GM13976 (cell line): ENCODE measurements around the gene BLOC1S1.
A peak's percentile ranks its signal among the peaks of the same experiment; 100 is the strongest.

Experiments
- DNase-seq: peaks from one replicate; pipeline ENCODE4 v3.0.0; 2012; ENCODE audit warnings: low spot score
- CTCF ChIP-seq: IDR thresholded peaks from 2 replicates; pipeline ENCODE4 v1.5.1; 2012; ENCODE audit warnings: borderline replicate concordance, mild to moderate bottlenecking; ENCODE audit not compliant: insufficient read depth; ENCODE audit errors: extremely low read depth, missing control alignments, control extremely low read depth
- in situ Hi-C: fragments of 300-500 bp; cut with MboI; formaldehyde crosslinking; loops from one replicate; pipeline ENCODE4 v1.12.0; 2022; ENCODE audit warnings: low sequenced_read_pairs, mixed read lengths, inconsistent platforms; ENCODE audit not compliant: unreplicated experiment

The BLOC1S1 gene

GRCh38 chr12:55743406-55744339 is 27.8 kb downstream of the BLOC1S1 start:
- DNase-seq, result peak; percentile 80
- in situ Hi-C loops, result no loop called here

GRCh38 chr12:55744340-55745030 is 28.6 kb downstream of the BLOC1S1 start:
- in situ Hi-C loops, result no loop called here
- no peak for TF ChIP-seq CTCF
- DNase-seq, result no peak

More at GRCh38 chr12:55743406-55744339, 27.8 kb downstream of the BLOC1S1 start:
- TF ChIP-seq CTCF, result peak; percentile 37

GRCh38 chr12:55745361-55746173 is 29.7 kb downstream of the BLOC1S1 start:
- TF ChIP-seq CTCF, result no peak
- no peak for DNase-seq
- in situ Hi-C loops, result no loop called here

GRCh38 chr12:55746174-55746912 is 30.5 kb downstream of the BLOC1S1 start:
- no peak for DNase-seq
- in situ Hi-C loops, result no loop called here
- TF ChIP-seq CTCF, result no peak

- TF ChIP-seq CTCF, result no peak
- no peak for DNase-seq
- in situ Hi-C loops, result no loop called here
Measured at GRCh38 chr12:55746913-55747231, 31.0 kb downstream of the BLOC1S1 start.

GRCh38 chr12:55748230-55748993 is 32.6 kb downstream of the BLOC1S1 start:
- no peak for TF ChIP-seq CTCF
- in situ Hi-C loops, result no loop called here
- DNase-seq, result no peak
